SU-DHL-6 (cell line): ENCODE data around the gene IPPK.

Source experiments
- H2AFZ ChIP-seq: fragments of 200-600 bp; sonication (generic); 2 replicates; pipeline ENCODE4 v1.6.1; 2014; ENCODE audit warnings: low read depth, mild to moderate bottlenecking, moderate library complexity, mixed read lengths, antibody characterized with exemption, low read length; ENCODE audit not compliant: severe bottlenecking
- H3F3A ChIP-seq: fragments of 200-600 bp; shearing (Covaris generic); 2 replicates; pipeline ENCODE4 v1.6.0; 2016; ENCODE audit warnings: antibody characterized with exemption, mild to moderate bottlenecking; ENCODE audit not compliant: insufficient read depth
- H3K27ac ChIP-seq: fragments of 200-600 bp; sonication (generic); 2 replicates; pipeline ENCODE4 v1.5.1; 2016; ENCODE audit warnings: low read depth, mild to moderate bottlenecking, low read length, moderate library complexity, mixed read lengths
- H3K27me3 ChIP-seq: fragments of 200-600 bp; sonication (generic), shearing (Covaris generic); 2 replicates; pipeline ENCODE4 v1.6.0; 2014; ENCODE audit warnings: mild to moderate bottlenecking, low read length
- H3K36me3 ChIP-seq: fragments of 200-600 bp; sonication (generic); 2 replicates; pipeline ENCODE4 v1.6.1; 2014; ENCODE audit warnings: mild to moderate bottlenecking, low read length, mixed read lengths
- H3K4me2 ChIP-seq: fragments of 300-600, 200-600 bp; shearing (Covaris generic), sonication (generic); 2 replicates; pipeline ENCODE4 v1.6.0; 2014; ENCODE audit warnings: low read length, low read depth, mild to moderate bottlenecking; ENCODE audit not compliant: poor library complexity, severe bottlenecking
- H3K4me3 ChIP-seq: fragments of 200-600 bp; sonication (generic); 2 replicates; pipeline ENCODE4 v1.5.1; 2014; ENCODE audit warnings: antibody characterized with exemption, low read length, mild to moderate bottlenecking, mixed read lengths; ENCODE audit not compliant: insufficient read depth, poor library complexity, severe bottlenecking
- H3K79me2 ChIP-seq: fragments of 200-600 bp; sonication (generic); 2 replicates; pipeline ENCODE4 v1.6.1; 2014; ENCODE audit warnings: mild to moderate bottlenecking, low read length, moderate library complexity; ENCODE audit not compliant: insufficient read depth
- H3K9ac ChIP-seq: fragments of 200-600 bp; sonication (generic); 2 replicates; pipeline ENCODE4 v1.7.0; 2014; ENCODE audit warnings: mild to moderate bottlenecking, low read length
- H3K9me2 ChIP-seq: fragments of 200-600 bp; sonication (generic); replicated peaks from 2 replicates; pipeline ENCODE4 v1.6.1; 2014; ENCODE audit warnings: low read length; ENCODE audit not compliant: insufficient read depth
- H3K9me3 ChIP-seq: fragments of 200-600 bp; sonication (generic); 2 replicates; pipeline ENCODE4 v1.6.1; 2014; ENCODE audit warnings: low read length, mixed read lengths; ENCODE audit not compliant: insufficient read depth
- H4K20me1 ChIP-seq: fragments of 200-600 bp; sonication (generic); 2 replicates; pipeline ENCODE4 v1.6.1; 2014; ENCODE audit warnings: low read depth, mild to moderate bottlenecking, antibody characterized with exemption, low read length, moderate library complexity, mixed read lengths
- CTCF ChIP-seq: fragments of 200-600 bp; sonication (generic); IDR thresholded peaks from one replicate; pipeline ENCODE4 v1.5.1; 2017; ENCODE audit warnings: antibody characterized with exemption, mild to moderate bottlenecking, low read length, moderate library complexity; ENCODE audit not compliant: insufficient read depth, poor library complexity, severe bottlenecking
- EZH2phosphoT487 ChIP-seq: fragments of 200-600 bp; sonication (generic), shearing (Covaris generic); conservative IDR thresholded peaks from 2 replicates; pipeline ENCODE4 v1.6.1; 2018; ENCODE audit warnings: mild to moderate bottlenecking, antibody characterized with exemption, low read length, moderate library complexity, mixed read lengths

Gene IPPK

GRCh38 chr9:92696619-92697018 is 26.7 kb upstream of the IPPK start:
- Histone ChIP-seq H3K27me3 (no peaks in the 10 kb centered on the region), H4K20me1 (no peaks in the 10 kb centered on the region), H3K27ac (peak overlapping the region; percentile 61), H3K79me2 (no peaks in the 10 kb centered on the region), H3K36me3 (peaks cover 3% of the 10 kb centered on the region; the same call in 1 of the 2 replicates), H3K9me2 (no peaks in the 10 kb centered on the region), H3K9me3 (peaks cover 22% of the 10 kb centered on the region; the same call in 1 of the 2 replicates), H3K4me3 (peak overlapping the region; percentile 17), H3K9ac (no peak overlapping the region), H3F3A (no peaks in the 10 kb centered on the region), H2AFZ (no peak overlapping the region), H3K4me2 (peak overlapping the region; percentile 29)
- TF ChIP-seq EZH2phosphoT487 (no peak), CTCF (no peak)

DNA sequence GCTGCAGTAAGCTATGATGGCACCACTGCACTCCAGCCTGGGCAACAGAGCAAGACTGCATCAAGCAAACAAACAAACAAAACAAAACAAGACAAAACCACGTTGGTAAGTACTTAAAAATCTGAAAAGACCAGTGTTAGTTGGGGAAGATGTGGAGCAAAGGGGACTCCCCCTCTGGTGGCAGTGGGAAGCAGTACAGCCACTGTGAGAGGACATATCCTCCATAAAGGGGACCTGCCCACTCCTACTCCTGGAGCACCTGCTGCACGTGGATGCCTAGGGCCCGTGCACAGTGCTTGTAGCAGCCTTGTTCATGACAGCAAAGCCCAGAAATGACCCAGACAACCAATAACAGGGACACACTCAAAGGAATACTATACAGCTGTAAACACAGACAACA is 17.0 kb upstream of the IPPK start:
- no peak overlapping the region for H2AFZ ChIP-seq
- no peak overlapping the region for H3K4me2 ChIP-seq
- H3K4me3 ChIP-seq = no peak overlapping the region
- no peaks in the 10 kb centered on the region for H3K79me2 ChIP-seq
- H3K27ac ChIP-seq = no peak overlapping the region
- no peaks in the 10 kb centered on the region for H3K36me3 ChIP-seq
- H3K9me2 ChIP-seq = no peaks in the 10 kb centered on the region
- no peaks in the 10 kb centered on the region for H3F3A ChIP-seq
- H4K20me1 ChIP-seq = no peaks in the 10 kb centered on the region
- TF ChIP-seq EZH2phosphoT487 = no peak
- no peak for TF ChIP-seq CTCF
- no peak overlapping the region for H3K9ac ChIP-seq
- H3K27me3 ChIP-seq = no peaks in the 10 kb centered on the region
- H3K9me3 ChIP-seq = no peaks in the 10 kb centered on the region

DNA sequence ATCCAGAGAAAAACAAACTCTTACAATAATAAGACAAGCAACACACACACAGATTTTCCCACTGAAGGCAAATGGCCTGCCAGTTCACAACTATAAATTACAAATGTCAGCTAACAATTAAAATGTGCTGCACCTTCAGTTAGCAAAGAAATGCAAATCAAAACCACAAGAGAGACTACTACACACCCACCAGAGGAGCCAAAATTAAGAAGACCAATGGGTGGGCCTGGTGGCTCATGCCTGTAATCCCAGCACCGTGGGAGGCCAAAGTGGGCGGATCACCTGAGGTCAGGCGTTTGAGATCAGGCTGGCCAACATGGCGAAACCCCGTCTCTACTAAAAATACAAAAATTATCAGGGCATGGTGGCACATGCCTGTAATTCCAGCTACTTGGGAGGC is 15.1 kb upstream of the IPPK start:
- H3F3A ChIP-seq = no peaks in the 10 kb centered on the region
- TF ChIP-seq CTCF (no peak), EZH2phosphoT487 (no peak)
- no peaks in the 10 kb centered on the region for H4K20me1 ChIP-seq
- no peak overlapping the region for H3K9ac ChIP-seq
- H2AFZ ChIP-seq = no peak overlapping the region
- no peaks in the 10 kb centered on the region for H3K9me3 ChIP-seq
- H3K27me3 ChIP-seq = no peaks in the 10 kb centered on the region
- H3K4me3 ChIP-seq = no peak overlapping the region
- peak overlapping the region; percentile 24 for H3K4me2 ChIP-seq
- H3K27ac ChIP-seq = peak overlapping the region; percentile 53
- no peaks in the 10 kb centered on the region for H3K79me2 ChIP-seq
- H3K36me3 ChIP-seq = no peaks in the 10 kb centered on the region
- H3K9me2 ChIP-seq = no peaks in the 10 kb centered on the region
